Esophagus squamous epithelium (tissue), 5 donors: ENCODE results near the gene WNK2. TPM values are rescaled to one million over a fixed set of nuclear protein-coding genes. Genes with fewer than 3 reads are reported as not detected.
A peak's percentile ranks its signal among the peaks of the same experiment; 100 is the strongest.

Experiments
- DNase-seq: peaks from one replicate; lab custom pipeline; 2025; lab: John Stamatoyannopoulos, UW
- H3K27ac ChIP-seq, 4 donors: fragments of 200-600 bp; sonication (generic); one replicate each; pipeline ENCODE4 v1.5.1; 2016 to 2019; ENCODE audit warnings: mild to moderate bottlenecking in 1 of 4
- H3K27me3 ChIP-seq, 4 donors: fragments of 200-600 bp; sonication (generic); 1 replicate in 3 of 4; 2 replicates in 1 of 4; pipeline versions ENCODE4 v1.5.1 to v1.6.0; 2017 to 2021; ENCODE audit warnings: antibody characterized with exemption in 1 of 4
- H3K36me3 ChIP-seq, 3 donors: fragments of 200-600 bp; sonication (generic); one replicate each; pipeline ENCODE4 v1.5.1; 2016 to 2019
- H3K4me1 ChIP-seq, 3 donors: fragments of 200-600 bp; sonication (generic); one replicate each; pipeline ENCODE4 v1.5.1; 2017 to 2019
- H3K4me3 ChIP-seq, 4 donors: fragments of 200-600 bp; sonication (generic); 1 replicate in 3 of 4; 2 replicates in 1 of 4; pipeline ENCODE4 v1.5.1; 2016 to 2019; ENCODE audit warnings: mild to moderate bottlenecking in 2 of 4, moderate library complexity in 1 of 4
- H3K9me3 ChIP-seq, 3 donors: fragments of 200-600 bp; sonication (generic); one replicate each; pipeline ENCODE4 v1.5.1; 2016 to 2019
- POLR2A ChIP-seq, 4 donors: fragments of 450-650 bp; IDR thresholded peaks; one replicate each; pipeline ENCODE4 v1.6.1; 2017; ENCODE audit warnings: antibody characterized with exemption in 4 of 4, mild to moderate bottlenecking in 4 of 4, moderate library complexity in 3 of 4
- WGBS, 2 donors: methylation state at CpG; one replicate each; pipeline ENCODE4 v1.1.5; 2018; 5-methylcytosine and 5-hydroxymethylcytosine counted together
- intact Hi-C: fragments of 100-400 bp; cut with DNase I; formaldehyde crosslinking; loops from one replicate; pipeline ENCODE4 v1.15.0; 2022
- total RNA-seq, 4 donors: library from RNA; depleted of rRNA; stranded (reverse); fragments of >200 nt; gene quantifications; one replicate each; pipeline ENCODE4 v1.1.0, GENCODE V29; 2016
- TF ChIP-seq, protein P1 (sequence below), 6 experiments: fragments of 450-650 bp in 4 of 6; fragments of 200-600 bp in 2 of 6; sonication (generic) in 2 of 6; IDR thresholded peaks; one replicate each; pipeline ENCODE4 v1.5.1; 2016 to 2019; ENCODE audit warnings: antibody characterized with exemption in 6 of 6, mild to moderate bottlenecking in 4 of 6, moderate library complexity in 4 of 6
- donor health status: DM: yes; HTN: yes; CAD: no.

Gene WNK2
- total RNA-seq, 4 donors from 2014 or later = 0.40 to 8.8 (median 5.2) TPM

DNA sequence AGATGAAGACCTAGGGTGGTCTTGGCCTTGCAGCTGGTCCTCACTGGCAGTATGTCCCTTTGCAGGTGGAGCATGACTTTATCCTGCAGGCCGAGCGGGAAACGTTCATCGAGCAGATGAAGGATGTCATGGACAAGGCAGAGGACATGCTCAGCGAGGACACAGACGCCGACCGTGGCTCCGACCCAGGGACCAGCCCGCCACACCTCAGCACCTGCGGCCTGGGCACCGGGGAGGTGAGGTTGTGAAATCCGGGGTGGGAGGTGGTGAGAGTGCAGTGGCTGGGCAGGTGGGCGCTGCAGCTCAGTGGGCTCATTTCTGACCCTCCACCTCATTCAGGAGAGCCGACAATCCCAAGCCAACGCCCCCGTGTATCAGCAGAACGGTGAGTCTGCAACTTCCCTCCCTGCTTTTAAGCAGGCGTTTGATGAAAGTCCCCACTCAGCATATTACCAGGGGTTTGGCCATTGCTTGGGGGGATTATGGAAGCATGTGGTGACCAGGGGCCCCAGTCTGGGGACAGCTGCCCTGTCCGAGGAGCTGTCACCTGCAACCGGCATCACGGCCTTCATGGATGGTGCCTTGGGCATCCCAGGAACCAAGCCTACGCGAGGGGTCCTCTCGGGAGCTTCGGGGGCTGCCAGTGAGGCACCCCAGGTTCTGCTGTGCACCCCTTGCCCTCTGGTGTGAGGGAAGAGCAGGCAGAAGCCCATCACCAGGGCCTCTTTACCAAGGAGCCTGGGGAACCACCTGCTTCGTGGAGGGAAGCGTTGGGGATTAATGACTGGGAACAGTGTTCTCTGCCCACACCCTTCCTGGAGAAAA lies 84.0 kb downstream of the WNK2 start:
- intact Hi-C loops = no loop called here
- Histone ChIP-seq H3K4me1 (peaks cover 5 to 39% (median 6%) of the 10 kb centered on the region in 3 donors), H3K4me3 (no peak overlapping the region), H3K27ac (no peak overlapping the region), H3K27me3 (peaks cover 0 to 8% (median 0%) of the 10 kb centered on the region in 4 donors), H3K9me3 (no peaks in the 10 kb centered on the region), H3K36me3 (no peaks in the 10 kb centered on the region)
- 81 to 83% methylated on average over 9 to 12 of the region's 28 CpGs for WGBS, 2 donors
- DNase-seq = no peak
- TF ChIP-seq POLR2A (IDR thresholded peaks at IDR 0.05) = no peak
- TF ChIP-seq, protein P1, sequence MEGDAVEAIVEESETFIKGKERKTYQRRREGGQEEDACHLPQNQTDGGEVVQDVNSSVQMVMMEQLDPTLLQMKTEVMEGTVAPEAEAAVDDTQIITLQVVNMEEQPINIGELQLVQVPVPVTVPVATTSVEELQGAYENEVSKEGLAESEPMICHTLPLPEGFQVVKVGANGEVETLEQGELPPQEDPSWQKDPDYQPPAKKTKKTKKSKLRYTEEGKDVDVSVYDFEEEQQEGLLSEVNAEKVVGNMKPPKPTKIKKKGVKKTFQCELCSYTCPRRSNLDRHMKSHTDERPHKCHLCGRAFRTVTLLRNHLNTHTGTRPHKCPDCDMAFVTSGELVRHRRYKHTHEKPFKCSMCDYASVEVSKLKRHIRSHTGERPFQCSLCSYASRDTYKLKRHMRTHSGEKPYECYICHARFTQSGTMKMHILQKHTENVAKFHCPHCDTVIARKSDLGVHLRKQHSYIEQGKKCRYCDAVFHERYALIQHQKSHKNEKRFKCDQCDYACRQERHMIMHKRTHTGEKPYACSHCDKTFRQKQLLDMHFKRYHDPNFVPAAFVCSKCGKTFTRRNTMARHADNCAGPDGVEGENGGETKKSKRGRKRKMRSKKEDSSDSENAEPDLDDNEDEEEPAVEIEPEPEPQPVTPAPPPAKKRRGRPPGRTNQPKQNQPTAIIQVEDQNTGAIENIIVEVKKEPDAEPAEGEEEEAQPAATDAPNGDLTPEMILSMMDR (IDR thresholded peaks at IDR 0.05) = no peak

DNA sequence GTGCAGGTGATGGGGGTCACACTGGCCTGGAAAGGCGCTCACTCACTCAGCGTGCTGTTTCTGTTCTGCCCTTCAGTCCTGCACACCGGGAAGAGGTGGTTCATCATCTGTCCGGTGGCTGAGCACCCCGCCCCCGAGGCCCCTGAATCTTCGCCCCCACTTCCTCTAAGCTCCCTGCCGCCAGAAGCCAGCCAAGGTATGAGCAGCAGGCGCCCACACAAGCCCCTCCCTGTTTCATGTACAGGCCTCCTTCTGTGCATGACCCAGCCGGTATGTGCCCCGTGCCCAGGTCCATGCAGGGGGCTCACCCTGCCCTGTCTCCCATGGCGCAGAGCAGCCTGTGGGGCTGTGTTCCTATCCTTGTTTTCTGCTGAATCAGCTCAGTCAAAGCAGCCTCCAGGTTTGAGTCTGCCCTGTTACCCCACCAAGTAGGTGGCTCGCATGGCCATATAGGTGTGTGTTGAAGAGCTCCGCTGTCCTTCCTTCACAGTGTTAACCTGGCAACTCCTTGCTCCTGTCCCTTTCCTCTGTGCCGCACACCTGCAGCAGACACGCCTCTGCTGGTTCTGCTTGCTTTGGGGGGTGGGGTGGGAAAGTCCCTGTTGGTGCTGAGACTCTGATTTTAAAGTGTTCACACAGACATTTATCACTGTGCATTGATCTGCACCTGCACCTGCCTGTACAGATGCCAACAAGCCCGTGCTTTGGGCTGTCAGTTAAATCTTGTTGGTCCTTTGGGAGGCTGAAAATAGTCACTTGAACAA lies 84.8 kb downstream of the WNK2 start:
- Histone ChIP-seq H3K9me3 (no peaks in the 10 kb centered on the region), H3K27me3 (peaks cover 0 to 8% (median 0%) of the 10 kb centered on the region in 4 donors), H3K4me1 (peaks cover 5 to 39% (median 6%) of the 10 kb centered on the region in 3 donors), H3K4me3 (no peak overlapping the region), H3K36me3 (no peaks in the 10 kb centered on the region), H3K27ac (no peak overlapping the region)
- TF ChIP-seq POLR2A (IDR thresholded peaks at IDR 0.05) = no peak
- TF ChIP-seq, protein P1 (IDR thresholded peaks at IDR 0.05) = no peak
- intact Hi-C loops = no loop called here
- no peak for DNase-seq
- WGBS, 2 donors = 33 to 44% methylated on average over 4 to 5 of the region's 17 CpGs

DNA sequence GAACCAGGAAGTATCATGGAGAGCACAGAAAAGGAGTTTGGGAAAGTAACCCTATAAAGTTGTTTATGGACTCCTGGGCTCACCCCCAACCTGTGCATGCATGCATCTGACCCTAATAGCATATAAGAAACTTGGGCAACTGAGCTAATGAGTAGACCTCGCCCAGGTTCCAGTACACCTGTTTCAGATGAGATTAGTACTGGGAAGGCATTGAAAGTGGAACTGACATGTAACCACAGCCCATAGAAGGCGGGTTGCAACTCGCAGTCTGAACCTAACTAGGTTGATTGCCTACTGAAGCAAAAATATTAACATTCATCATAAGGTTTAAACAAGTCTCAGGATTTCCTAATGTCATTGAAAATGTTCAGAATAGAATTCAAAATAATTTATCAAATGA lies 87.0 kb downstream of the WNK2 start:
- no peak for DNase-seq
- Histone ChIP-seq H3K27me3 (peaks cover 0 to 8% (median 0%) of the 10 kb centered on the region in 4 donors), H3K36me3 (no peaks in the 10 kb centered on the region), H3K4me1 (peaks cover 5 to 39% (median 6%) of the 10 kb centered on the region in 3 donors), H3K9me3 (no peaks in the 10 kb centered on the region), H3K4me3 (no peak overlapping the region), H3K27ac (peak overlapping the region in 1 of 4 donors; percentile 5)
- 29 to 39% methylated on average over 3 of the region's 3 CpGs for WGBS, 2 donors
- TF ChIP-seq, protein P1 (IDR thresholded peaks at IDR 0.05) = no peak
- no peak for TF ChIP-seq POLR2A (IDR thresholded peaks at IDR 0.05)
- intact Hi-C loops = no loop called here

DNA sequence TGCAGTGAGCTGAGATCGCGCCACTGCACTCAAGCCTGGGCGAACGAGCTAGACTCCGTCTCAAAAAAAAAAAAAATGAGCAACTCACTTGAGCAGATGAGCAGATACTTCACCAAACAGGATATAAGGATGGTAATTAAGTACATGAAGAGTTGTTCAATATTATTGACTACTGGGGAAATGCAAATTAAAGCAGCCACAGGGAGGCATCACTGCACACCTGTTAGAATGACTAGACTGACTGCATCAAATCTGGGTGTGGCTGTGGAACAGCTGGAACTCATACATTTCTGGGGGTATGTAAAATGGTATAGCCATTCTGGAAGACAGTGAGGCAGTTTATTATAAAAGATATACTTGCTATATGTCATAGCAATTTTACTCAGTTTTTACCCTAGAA lies 93.0 kb downstream of the WNK2 start:
- no peaks in the 10 kb centered on the region for H3K27me3 ChIP-seq
- H3K4me1 ChIP-seq = no peaks in the 10 kb centered on the region
- H3K4me3 ChIP-seq = no peak overlapping the region
- 79 to 98% methylated on average over 5 of the region's 5 CpGs for WGBS, 2 donors
- no peak for TF ChIP-seq POLR2A (IDR thresholded peaks at IDR 0.05)
- TF ChIP-seq, protein P1 (IDR thresholded peaks at IDR 0.05) = no peak
- intact Hi-C loops = no loop called here
- DNase-seq = no peak
- H3K9me3 ChIP-seq = no peaks in the 10 kb centered on the region
- H3K27ac ChIP-seq = no peak overlapping the region
- no peaks in the 10 kb centered on the region for H3K36me3 ChIP-seq

DNA sequence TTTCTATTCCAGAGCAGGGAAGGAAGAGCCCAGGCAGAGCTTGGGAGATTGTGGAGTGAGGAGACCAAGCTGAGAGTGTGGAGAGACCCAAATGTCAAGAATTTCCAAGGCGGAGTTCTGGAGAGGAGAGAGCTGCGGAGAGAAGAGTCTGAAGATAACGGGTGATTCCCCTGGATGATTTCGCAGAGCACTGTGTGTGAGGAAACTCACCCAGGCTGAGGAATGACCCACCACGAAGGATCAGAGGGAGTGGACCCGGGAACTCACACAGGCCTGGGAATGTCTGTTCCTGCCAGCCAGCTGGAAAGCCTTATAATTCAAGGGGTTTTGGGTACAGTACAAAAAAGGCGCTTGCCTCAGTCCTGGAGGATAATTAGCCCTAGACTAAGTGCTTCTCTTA lies 94.2 kb downstream of the WNK2 start:
- TF ChIP-seq, protein P1 (IDR thresholded peaks at IDR 0.05) = no peak
- no peak for TF ChIP-seq POLR2A (IDR thresholded peaks at IDR 0.05)
- Histone ChIP-seq H3K27me3 (peaks cover 0 to 3% (median 0%) of the 10 kb centered on the region in 4 donors), H3K36me3 (no peaks in the 10 kb centered on the region), H3K4me1 (no peaks in the 10 kb centered on the region), H3K9me3 (no peaks in the 10 kb centered on the region), H3K27ac (no peak overlapping the region), H3K4me3 (no peak overlapping the region)
- DNase-seq = no peak
- WGBS, 2 donors = 80 to 83% methylated on average over 7 of the region's 7 CpGs
- intact Hi-C loops = no loop called here
